Neural crest cell (in vitro differentiated cells): ENCODE data around the gene SWT1. TPM values are rescaled to one million over a fixed set of nuclear protein-coding genes. Genes with fewer than 3 reads are reported as not detected.

Experiments
- DNase-seq: peaks from one replicate; pipeline ENCODE4 v3.0.0; 2021; ENCODE audit warnings: low read depth, mixed read lengths, low spot score
- H3K27ac Mint-ChIP-seq: one replicate; pipeline ENCODE4 v1.8.0; 2021; ENCODE audit warnings: mild to moderate bottlenecking, mixed read lengths; ENCODE audit not compliant: unreplicated experiment
- H3K27me3 Mint-ChIP-seq: 2 replicates; pipeline ENCODE4 v1.8.0; 2021; ENCODE audit warnings: low read depth, mild to moderate bottlenecking, mixed read lengths
- H3K36me3 Mint-ChIP-seq: 2 replicates; pipeline ENCODE4 v1.8.0; 2021; ENCODE audit warnings: low read depth, mild to moderate bottlenecking, mixed read lengths
- H3K4me1 Mint-ChIP-seq: 2 replicates; pipeline ENCODE4 v1.8.0; 2021; ENCODE audit warnings: mixed read lengths
- H3K4me3 Mint-ChIP-seq: one replicate; pipeline ENCODE4 v1.8.0; 2021; ENCODE audit warnings: mild to moderate bottlenecking, mixed read lengths
- H3K9me3 Mint-ChIP-seq: 2 replicates; pipeline ENCODE4 v1.8.0; 2021; ENCODE audit warnings: mixed read lengths
- total RNA-seq: library from RNA; stranded (reverse); gene quantifications from 2 replicates; pipeline ENCODE4 v1.2.1, GENCODE V29; 2021
- TF ChIP-seq, protein P1 (sequence below): fragments of 200-600 bp; sonication (generic); conservative IDR thresholded peaks from 2 replicates; pipeline ENCODE4 v1.5.0; 2021; ENCODE audit warnings: antibody characterized with exemption, mild to moderate bottlenecking

The SWT1 gene
- total RNA-seq, 1 donor from 2014 or later = 5.8 TPM

- H3K4me3 Mint-ChIP-seq = peak overlapping the region; percentile 4
- peaks cover 6% of the 10 kb centered on the region for H3K36me3 Mint-ChIP-seq
- TF ChIP-seq, protein P1, sequence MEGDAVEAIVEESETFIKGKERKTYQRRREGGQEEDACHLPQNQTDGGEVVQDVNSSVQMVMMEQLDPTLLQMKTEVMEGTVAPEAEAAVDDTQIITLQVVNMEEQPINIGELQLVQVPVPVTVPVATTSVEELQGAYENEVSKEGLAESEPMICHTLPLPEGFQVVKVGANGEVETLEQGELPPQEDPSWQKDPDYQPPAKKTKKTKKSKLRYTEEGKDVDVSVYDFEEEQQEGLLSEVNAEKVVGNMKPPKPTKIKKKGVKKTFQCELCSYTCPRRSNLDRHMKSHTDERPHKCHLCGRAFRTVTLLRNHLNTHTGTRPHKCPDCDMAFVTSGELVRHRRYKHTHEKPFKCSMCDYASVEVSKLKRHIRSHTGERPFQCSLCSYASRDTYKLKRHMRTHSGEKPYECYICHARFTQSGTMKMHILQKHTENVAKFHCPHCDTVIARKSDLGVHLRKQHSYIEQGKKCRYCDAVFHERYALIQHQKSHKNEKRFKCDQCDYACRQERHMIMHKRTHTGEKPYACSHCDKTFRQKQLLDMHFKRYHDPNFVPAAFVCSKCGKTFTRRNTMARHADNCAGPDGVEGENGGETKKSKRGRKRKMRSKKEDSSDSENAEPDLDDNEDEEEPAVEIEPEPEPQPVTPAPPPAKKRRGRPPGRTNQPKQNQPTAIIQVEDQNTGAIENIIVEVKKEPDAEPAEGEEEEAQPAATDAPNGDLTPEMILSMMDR = no peak
- DNase-seq = no peak
- H3K27me3 Mint-ChIP-seq = no peaks in the 10 kb centered on the region
- peaks cover 36% of the 10 kb centered on the region for H3K4me1 Mint-ChIP-seq
- H3K9me3 Mint-ChIP-seq = no peaks in the 10 kb centered on the region
- no peak overlapping the region for H3K27ac Mint-ChIP-seq
Measured at GRCh38 chr1:185311589-185312225, 154.7 kb downstream of the SWT1 start.

DNA sequence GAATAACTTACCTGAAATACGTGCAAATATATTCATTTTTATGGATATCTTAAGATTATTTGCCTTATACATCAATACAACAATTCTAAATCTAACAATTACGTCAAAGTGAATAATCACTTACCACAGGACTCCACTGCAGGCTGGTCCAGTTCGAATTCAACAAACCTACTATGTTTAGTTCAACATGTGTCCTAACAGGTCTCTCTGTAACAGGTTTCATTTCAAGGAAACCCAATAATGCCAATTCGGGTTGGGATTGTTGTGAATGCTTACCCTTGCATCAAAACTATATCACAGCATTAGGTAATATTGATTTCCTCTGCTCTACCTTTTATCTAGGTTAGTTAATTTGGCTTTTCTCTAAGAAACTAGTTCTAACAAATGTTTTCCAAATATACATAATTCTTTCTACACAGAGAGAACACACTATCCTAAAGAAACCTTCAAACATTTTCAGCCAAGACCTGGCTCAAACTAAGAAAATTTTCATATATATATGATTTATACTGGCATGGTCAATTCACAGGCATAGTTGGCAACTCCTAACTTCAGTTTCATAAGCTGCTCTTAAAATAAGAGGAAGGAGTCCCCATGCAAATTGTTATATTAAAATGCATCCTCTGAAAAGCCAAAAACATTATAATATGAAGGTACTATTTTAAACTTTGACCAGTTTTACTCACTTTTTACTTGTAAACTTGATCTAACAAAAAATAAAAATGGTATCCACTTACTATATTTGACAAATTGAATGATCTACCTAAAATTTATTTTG lies 155.6 kb downstream of the SWT1 start:
- no peaks in the 10 kb centered on the region for H3K27me3 Mint-ChIP-seq
- peak overlapping the region; percentile 92 for H3K4me3 Mint-ChIP-seq
- peaks cover 40% of the 10 kb centered on the region for H3K4me1 Mint-ChIP-seq
- no peak for DNase-seq
- no peaks in the 10 kb centered on the region for H3K9me3 Mint-ChIP-seq
- no peak overlapping the region for H3K27ac Mint-ChIP-seq
- TF ChIP-seq, protein P1 = no peak
- peaks cover 8% of the 10 kb centered on the region for H3K36me3 Mint-ChIP-seq

DNA sequence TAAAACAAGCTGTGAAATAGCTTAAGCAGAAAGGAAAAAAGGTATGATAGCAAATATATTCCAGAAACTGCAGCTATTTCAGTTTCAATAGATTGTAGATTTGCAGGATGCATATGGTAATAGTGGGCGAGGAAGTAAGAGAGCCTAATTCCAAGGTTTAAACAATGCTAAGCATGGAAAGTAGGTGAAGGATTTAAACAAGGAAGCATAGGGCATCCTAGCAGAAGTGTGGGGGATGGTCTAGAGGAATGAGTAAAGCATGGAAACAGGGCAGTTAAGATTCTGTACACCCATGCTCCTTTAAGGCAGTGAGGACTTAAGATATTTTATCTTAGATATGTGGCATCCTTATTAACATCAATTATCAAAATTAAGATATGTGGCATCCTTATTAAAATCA lies 157.4 kb downstream of the SWT1 start:
- Mint-ChIP-seq H3K27ac (peak overlapping the region; percentile 53), H3K4me1 (peaks cover 57% of the 10 kb centered on the region), H3K4me3 (peak overlapping the region; percentile 92), H3K27me3 (no peaks in the 10 kb centered on the region), H3K9me3 (peaks cover 2% of the 10 kb centered on the region), H3K36me3 (peaks cover 6% of the 10 kb centered on the region)
- TF ChIP-seq, protein P1 = no peak
- DNase-seq = no peak

DNA sequence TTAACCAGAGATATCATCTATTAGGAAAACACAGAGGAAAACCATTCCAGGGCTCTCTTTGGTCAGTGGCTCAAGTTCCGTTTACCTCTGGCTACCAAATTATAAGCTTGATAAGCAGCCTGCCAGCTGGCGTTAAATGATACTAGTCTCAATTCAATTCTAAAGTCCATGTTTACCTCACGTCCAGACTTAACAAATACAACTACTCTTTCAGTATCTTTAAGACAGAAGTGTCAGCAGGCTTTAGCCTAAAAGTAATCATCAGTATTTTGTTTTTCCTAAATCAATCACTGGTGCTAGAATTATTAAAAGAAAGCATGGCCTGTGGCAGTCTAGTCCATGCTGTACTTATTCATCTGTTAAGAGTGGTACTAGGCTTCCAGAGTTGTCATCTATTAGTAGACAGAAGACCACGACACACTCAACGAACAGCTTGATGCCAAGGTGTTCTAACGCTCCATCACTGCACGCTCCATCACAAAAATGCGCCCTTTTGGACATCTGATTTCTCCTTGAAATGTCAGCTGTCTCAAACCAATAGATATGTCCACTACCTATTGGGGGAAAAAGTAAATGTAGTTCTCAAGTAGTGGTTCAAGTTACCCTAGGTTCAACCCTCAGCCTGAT lies 158.6 kb downstream of the SWT1 start:
- DNase-seq = no peak
- no peaks in the 10 kb centered on the region for H3K27me3 Mint-ChIP-seq
- TF ChIP-seq, protein P1 = no peak
- peaks cover 2% of the 10 kb centered on the region for H3K9me3 Mint-ChIP-seq
- peaks cover 57% of the 10 kb centered on the region for H3K4me1 Mint-ChIP-seq
- H3K27ac Mint-ChIP-seq = peak overlapping the region; percentile 99
- peaks cover 8% of the 10 kb centered on the region for H3K36me3 Mint-ChIP-seq
- peak overlapping the region; percentile 92 for H3K4me3 Mint-ChIP-seq

- no peaks in the 10 kb centered on the region for H3K27me3 Mint-ChIP-seq
- peak overlapping the region; percentile 99 for H3K27ac Mint-ChIP-seq
- peak overlapping the region; percentile 92 for H3K4me3 Mint-ChIP-seq
- peaks cover 57% of the 10 kb centered on the region for H3K4me1 Mint-ChIP-seq
- DNase-seq = peak; percentile 82
- H3K36me3 Mint-ChIP-seq = peaks cover 15% of the 10 kb centered on the region
- H3K9me3 Mint-ChIP-seq = peaks cover 6% of the 10 kb centered on the region
- TF ChIP-seq, protein P1 = no peak
Measured at GRCh38 chr1:185316163-185317033, 159.4 kb downstream of the SWT1 start.
